ENCODE measurements around the gene ITGB4. TPM values are rescaled to one million over a fixed set of nuclear protein-coding genes. Genes with fewer than 3 reads are reported as not detected.

ITGB4 gene
- total and polyA plus RNA-seq, 2 of the 13 experiments (the other 11 are each of a cell fraction or from before 2014, with no cell fraction given), result 6.9 to 14.5 TPM

GRCh38 chr17:75752405-75752709 lies 31.1 kb downstream of the ITGB4 start:
- Histone ChIP-seq H3K4me2 (ENCODE audit: low read depth, low read length) (no peak overlapping the region), H3K27me3 (ENCODE audit: control insufficient read depth in 1 of 2, insufficient read depth in 2 of 2, low read length in 2 of 2) (no peaks in the 10 kb centered on the region), H3K79me2 (ENCODE audit: insufficient read depth, low read length) (no peaks in the 10 kb centered on the region), H3K27ac (ENCODE audit: extremely low read length, insufficient read depth, low read length) (no peak overlapping the region), H4K20me1 (ENCODE audit: insufficient read depth, low read length) (no peaks in the 10 kb centered on the region), H3K9me3 (ENCODE audit: low read length) (no peaks in the 10 kb centered on the region), H3K4me1 (ENCODE audit: insufficient read depth, low read length) (peaks cover 64% of the 10 kb centered on the region), H2AFZ (ENCODE audit: low read length) (no peak overlapping the region), H3K9ac (ENCODE audit: insufficient read depth, low read depth, low read length) (no peak overlapping the region), H3K4me3 (replicated peaks in 1 of 3; ENCODE audit: insufficient read depth in 1 of 3, low read depth in 2 of 3, low read length in 3 of 3) (no peak overlapping the region), H3K36me3 (replicated peaks in 1 of 2; ENCODE audit: control insufficient read depth in 1 of 2, insufficient read depth in 2 of 2, low read length in 2 of 2) (no peaks in the 10 kb centered on the region)
- intact Hi-C loops (cut with micrococcal nuclease; ENCODE audit: unreplicated experiment), result loop anchor here (5.0 kb wide), 1 partner anchor 140 kb away; no protein-coding TSS in a partner anchor
- in situ Hi-C loops (cut with HindIII; ENCODE audit: extremely low pct_ligation_motif_present, low pct_unique_long_range_greater_than_20kb), result loop anchor here (5.0 to 10.0 kb wide), 2 partner anchors 75 to 138 kb away; no protein-coding TSS in a partner anchor
- ATAC-seq, result no peak
- DNase-seq (ENCODE audit: low spot score), result no peak
- 90% methylated on average over 10 of the region's 10 CpGs for WGBS (ENCODE audit: low lambda C conversion rate)
- ChIA-PET CTCF (ENCODE audit: low intra/inter-chr PET ratio, low total read pairs) (interaction anchor here (1.9 kb wide), 1 partner anchor 152 kb away, joined by 4 read pairs; no protein-coding TSS in a partner anchor), POLR2A (interaction anchor here (2.9 to 5.8 kb wide), 3 partner anchors 12 to 94 kb away, joined by 18 to 116 read pairs (median 49); partner anchors contain the start of genes GALK1 and UNC13D)
- no peak for FAIRE-seq
- TF ChIP-seq KLF12 (CRISPR knock-in tag; IDR thresholded peaks at IDR 0.05; ENCODE audit: borderline replicate concordance) (no peak), ZBTB33 (CRISPR knock-in tag; IDR thresholded peaks at IDR 0.05) (0 out of 2 replicates have a peak, but pooled peaks have one; percentile 1), GATAD1 (CRISPR knock-in tag; IDR thresholded peaks at IDR 0.05) (no peak), ZNF260 (CRISPR knock-in tag; IDR thresholded peaks at IDR 0.05; ENCODE audit: borderline replicate concordance, low read depth) (no peak), ZNF263 (CRISPR knock-in tag; IDR thresholded peaks at IDR 0.05) (peak; percentile 78), ZHX2 (IDR thresholded peaks at IDR 0.05; ENCODE audit: low read depth) (no peak), ZHX2 (CRISPR knock-in tag; IDR thresholded peaks at IDR 0.05; ENCODE audit: borderline replicate concordance) (no peak)
- no TSS peak for BruUV-seq (replicated peaks)
